Caco-2 (cell line): ENCODE measurements around the gene STXBP1. TPM values are rescaled to one million over a fixed set of nuclear protein-coding genes. Genes with fewer than 3 reads are reported as not detected.

Experiments used
- BruUV-seq: library from RNA; stranded (reverse); fragments of 400-500 nt; replicated peaks from 2 replicates; lab custom pipeline; 2021; lab: Mats Ljungman, UMichigan
- CTCF ChIA-PET: fragments of 300-600 bp; sonication (Branson Sonifier 250); formaldehyde crosslinking; loops from one replicate; lab custom pipeline; 2022; ENCODE audit warnings: antibody characterized with exemption; lab: Charles Lee
- POLR2A ChIA-PET: fragments of 300-600 bp; sonication (Branson Sonifier 250); formaldehyde crosslinking; loops from one replicate; lab custom pipeline; 2022; ENCODE audit warnings: antibody characterized with exemption; lab: Charles Lee
- DNase-seq, 2 experiments: peaks; one replicate each; pipeline versions ENCODE4 v3.0.0 to v3.0.0-alpha.2; 2020 to 2022
- H3K27me3 ChIP-seq: replicated peaks from 2 replicates; pipeline ENCODE4 v1.6.0; 2011; ENCODE audit warnings: low read length; ENCODE audit not compliant: control insufficient read depth, insufficient read depth
- H3K36me3 ChIP-seq: 2 replicates; pipeline ENCODE4 v1.5.1; 2011; ENCODE audit warnings: low read length; ENCODE audit not compliant: control insufficient read depth, insufficient read depth
- H3K4me1 ChIP-seq: fragments of 250-450 bp; sonication (Bioruptor Pico); 2 replicates; pipeline ENCODE4 v1.5.1; 2020; ENCODE audit warnings: mild to moderate bottlenecking
- H3K4me3 ChIP-seq: 2 replicates; pipeline ENCODE4 v1.5.1; 2011; ENCODE audit warnings: low read depth, mild to moderate bottlenecking, control low read depth, low read length
- H3K9me3 ChIP-seq: fragments of 250-450 bp; sonication (Bioruptor Pico); 2 replicates; pipeline ENCODE4 v1.5.1; 2020; ENCODE audit warnings: mild to moderate bottlenecking, moderate library complexity
- H3K27ac Mint-ChIP-seq: one replicate; pipeline ENCODE4 v1.8.0; 2022; ENCODE audit warnings: mixed read lengths; ENCODE audit not compliant: unreplicated experiment
- H3K27me3 Mint-ChIP-seq: one replicate; pipeline ENCODE4 v1.8.0; 2022; ENCODE audit warnings: mixed read lengths; ENCODE audit not compliant: insufficient read depth, unreplicated experiment
- H3K36me3 Mint-ChIP-seq: one replicate; pipeline ENCODE4 v1.8.0; 2022; ENCODE audit warnings: mild to moderate bottlenecking, mixed read lengths; ENCODE audit not compliant: insufficient read depth, unreplicated experiment
- H3K4me1 Mint-ChIP-seq: one replicate; pipeline ENCODE4 v1.8.0; 2022; ENCODE audit warnings: low read depth, mixed read lengths; ENCODE audit not compliant: unreplicated experiment
- H3K4me3 Mint-ChIP-seq: one replicate; pipeline ENCODE4 v1.8.0; 2022; ENCODE audit warnings: mild to moderate bottlenecking, moderate library complexity, mixed read lengths; ENCODE audit not compliant: unreplicated experiment
- H3K9me3 Mint-ChIP-seq: one replicate; pipeline ENCODE4 v1.8.0; 2022; ENCODE audit warnings: mixed read lengths; ENCODE audit not compliant: unreplicated experiment
- intact Hi-C: fragments of 100-400 bp; cut with micrococcal nuclease; formaldehyde crosslinking; loops from one replicate; pipeline ENCODE4 v1.10.0; 2022; ENCODE audit not compliant: unreplicated experiment
- total RNA-seq: library from RNA; stranded (reverse); gene quantifications from 2 replicates; pipeline ENCODE4 v1.2.3, GENCODE V29; 2022
- TF ChIP-seq, protein P1 (sequence below), 2 experiments: fragments of 200-600 bp in 1 of 2; IDR thresholded peaks; 1 replicate in 1 of 2; 2 replicates in 1 of 2; pipeline versions ENCODE4 v1.5.1 to v1.8.0; 2011 to 2022; ENCODE audit warnings: antibody characterized with exemption in 1 of 2, control low read depth in 1 of 2, inconsistent platforms in 1 of 2, low read depth in 1 of 2, low read length in 1 of 2, mild to moderate bottlenecking in 1 of 2, moderate library complexity in 1 of 2; ENCODE audit not compliant: insufficient read depth in 1 of 2, severe bottlenecking in 1 of 2, unreplicated experiment in 1 of 2

The STXBP1 gene
- total RNA-seq, 1 experiment from 2014 or later: 5.5 TPM

DNA sequence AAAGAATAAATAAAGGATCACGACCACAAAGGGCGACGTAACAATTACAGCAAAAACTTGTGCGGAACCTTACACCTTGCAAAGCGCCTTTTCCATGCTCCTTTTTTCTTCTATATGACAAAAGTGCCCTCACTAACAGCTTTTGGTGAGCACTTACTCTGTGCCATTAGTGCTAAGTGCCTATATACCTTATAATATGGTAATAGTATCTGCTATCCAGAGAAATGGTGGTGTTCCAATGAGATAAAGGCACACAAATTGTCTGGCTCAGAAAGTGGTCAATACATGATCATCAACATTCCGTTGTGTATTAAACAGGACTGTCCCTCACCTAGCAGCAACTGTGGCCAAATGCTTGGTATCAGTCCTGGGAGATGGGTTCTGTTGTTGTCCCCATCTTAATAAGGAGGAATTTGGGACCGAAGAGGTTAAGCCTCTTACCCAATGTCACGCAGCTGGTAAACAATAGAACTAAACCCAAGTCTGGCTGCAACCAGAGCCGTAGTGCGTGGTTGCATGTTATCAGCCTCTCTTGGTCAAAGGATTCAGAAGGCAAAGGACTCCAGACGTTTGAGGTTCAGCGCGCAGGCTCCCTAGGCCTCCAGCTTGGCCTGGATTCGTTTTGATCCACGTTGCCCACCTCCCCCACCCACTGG is 123.6 kb downstream of the STXBP1 start:
- H3K36me3 ChIP-seq: no peaks in the 10 kb centered on the region
- intact Hi-C loops: loop anchor here (1.0 to 5.0 kb wide), 4 partner anchors 50 to 231 kb away; partner anchors contain the start of gene ST6GALNAC4
- TF ChIP-seq, protein P1, sequence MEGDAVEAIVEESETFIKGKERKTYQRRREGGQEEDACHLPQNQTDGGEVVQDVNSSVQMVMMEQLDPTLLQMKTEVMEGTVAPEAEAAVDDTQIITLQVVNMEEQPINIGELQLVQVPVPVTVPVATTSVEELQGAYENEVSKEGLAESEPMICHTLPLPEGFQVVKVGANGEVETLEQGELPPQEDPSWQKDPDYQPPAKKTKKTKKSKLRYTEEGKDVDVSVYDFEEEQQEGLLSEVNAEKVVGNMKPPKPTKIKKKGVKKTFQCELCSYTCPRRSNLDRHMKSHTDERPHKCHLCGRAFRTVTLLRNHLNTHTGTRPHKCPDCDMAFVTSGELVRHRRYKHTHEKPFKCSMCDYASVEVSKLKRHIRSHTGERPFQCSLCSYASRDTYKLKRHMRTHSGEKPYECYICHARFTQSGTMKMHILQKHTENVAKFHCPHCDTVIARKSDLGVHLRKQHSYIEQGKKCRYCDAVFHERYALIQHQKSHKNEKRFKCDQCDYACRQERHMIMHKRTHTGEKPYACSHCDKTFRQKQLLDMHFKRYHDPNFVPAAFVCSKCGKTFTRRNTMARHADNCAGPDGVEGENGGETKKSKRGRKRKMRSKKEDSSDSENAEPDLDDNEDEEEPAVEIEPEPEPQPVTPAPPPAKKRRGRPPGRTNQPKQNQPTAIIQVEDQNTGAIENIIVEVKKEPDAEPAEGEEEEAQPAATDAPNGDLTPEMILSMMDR (IDR thresholded peaks at IDR 0.05; ENCODE audit: insufficient read depth in 1 of 2, low read depth in 1 of 2, low read length in 1 of 2, severe bottlenecking in 1 of 2, unreplicated experiment in 1 of 2): no peak
- no TSS peak for BruUV-seq
- H3K4me1 Mint-ChIP-seq: no peaks in the 10 kb centered on the region
- no peak overlapping the region; the same call in 1 of the 2 replicates for H3K4me3 ChIP-seq
- no peak for DNase-seq
- POLR2A ChIA-PET: interaction anchor here (0.6 to 1.5 kb wide), 3 partner anchors 35 to 133 kb away, joined by 3 to 10 read pairs (median 6); partner anchors contain the start of gene CDK9
- H3K4me1 ChIP-seq: no peaks in the 10 kb centered on the region
- no peak overlapping the region for H3K27ac Mint-ChIP-seq
- peaks cover 10% of the 10 kb centered on the region for H3K27me3 Mint-ChIP-seq
- H3K9me3 Mint-ChIP-seq: no peaks in the 10 kb centered on the region
- peaks cover 7% of the 10 kb centered on the region for H3K36me3 Mint-ChIP-seq
- H3K9me3 ChIP-seq: no peaks in the 10 kb centered on the region
- H3K27me3 ChIP-seq: no peaks in the 10 kb centered on the region; the same call in 1 of the 2 replicates
- CTCF ChIA-PET: interaction anchor here (0.8 to 2.1 kb wide), 23 partner anchors 9 to 339 kb away, joined by 3 to 37 read pairs (median 9); partner anchors contain the start of genes CDK9, FPGS, PTRH1 and ST6GALNAC4
- peak overlapping the region; percentile 68 for H3K4me3 Mint-ChIP-seq

DNA sequence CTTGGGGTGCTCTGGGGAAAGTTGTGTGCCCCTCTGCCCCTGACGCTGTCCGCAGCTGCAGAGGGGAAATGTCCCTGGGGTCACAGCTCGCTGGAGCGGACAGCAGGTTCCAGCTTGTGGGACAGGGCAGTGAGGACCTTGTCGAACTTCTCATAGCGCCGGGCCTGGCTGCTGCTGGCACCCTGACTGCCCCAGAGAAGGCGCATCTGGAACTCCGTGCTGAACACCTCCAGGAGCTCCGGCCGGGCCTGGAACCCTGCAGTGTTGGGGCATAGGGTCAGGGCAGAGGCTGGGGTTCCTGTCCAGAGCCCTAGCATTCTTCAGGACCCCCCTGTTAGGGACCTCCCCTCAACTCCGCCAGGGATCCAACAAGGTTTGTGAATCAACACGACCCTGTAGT is 126.6 kb downstream of the STXBP1 start:
- H3K27me3 Mint-ChIP-seq: peaks cover 10% of the 10 kb centered on the region
- H3K4me3 ChIP-seq: no peak overlapping the region
- ChIA-PET POLR2A (no interaction called here), CTCF (no interaction called here)
- H3K4me3 Mint-ChIP-seq: no peak overlapping the region
- no peaks in the 10 kb centered on the region for H3K4me1 Mint-ChIP-seq
- no peak for DNase-seq
- H3K9me3 ChIP-seq: no peaks in the 10 kb centered on the region
- no peaks in the 10 kb centered on the region for H3K4me1 ChIP-seq
- no peaks in the 10 kb centered on the region for H3K36me3 ChIP-seq
- TF ChIP-seq, protein P1 (IDR thresholded peaks at IDR 0.05; ENCODE audit: insufficient read depth in 1 of 2, low read depth in 1 of 2, low read length in 1 of 2, severe bottlenecking in 1 of 2, unreplicated experiment in 1 of 2): no peak
- peaks cover 7% of the 10 kb centered on the region for H3K36me3 Mint-ChIP-seq
- intact Hi-C loops: loop anchor here (5.0 kb wide), 1 partner anchor 179 kb away; the partner anchor contains the start of gene ST6GALNAC4
- no peaks in the 10 kb centered on the region for H3K9me3 Mint-ChIP-seq
- H3K27me3 ChIP-seq: no peaks in the 10 kb centered on the region; the same call in 1 of the 2 replicates
- BruUV-seq: no TSS peak
- no peak overlapping the region for H3K27ac Mint-ChIP-seq

DNA sequence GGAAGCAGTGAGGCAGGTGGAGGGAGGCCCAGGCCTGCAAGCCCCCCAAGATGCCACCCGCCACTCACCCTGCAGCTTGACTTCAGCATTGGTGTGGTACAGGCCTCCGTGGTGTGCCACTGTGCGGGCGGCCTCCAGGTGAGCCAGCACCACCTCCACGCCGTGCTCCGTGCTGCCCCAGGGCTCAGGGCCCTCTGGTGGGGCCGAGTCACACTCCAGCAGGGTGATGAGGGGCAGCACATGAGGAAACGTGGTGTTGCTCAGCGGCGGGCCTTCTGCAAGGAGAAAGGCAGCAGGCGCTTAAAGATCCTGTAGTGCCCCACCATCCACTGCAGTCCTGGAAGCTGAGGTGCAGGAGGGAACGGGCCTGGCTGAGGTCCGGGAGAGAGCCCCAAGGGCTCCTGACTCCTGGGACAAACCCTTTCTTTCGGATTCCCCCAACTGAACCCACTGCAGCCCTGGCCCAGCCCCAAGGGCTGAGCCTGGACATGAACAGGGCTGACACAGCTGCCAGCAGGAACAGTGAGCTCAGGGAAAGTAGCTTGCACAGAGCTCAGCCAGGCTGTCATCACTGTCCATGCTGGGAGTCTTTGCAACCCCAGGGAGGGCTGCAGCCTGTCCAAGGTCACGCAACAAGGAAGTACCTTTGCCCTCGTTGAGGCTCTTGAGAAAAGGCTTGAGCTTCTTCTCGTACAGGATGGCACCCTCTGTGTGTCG is 127.7 kb downstream of the STXBP1 start:
- Histone ChIP-seq H3K9me3 (no peaks in the 10 kb centered on the region), H3K36me3 (no peaks in the 10 kb centered on the region), H3K4me1 (no peaks in the 10 kb centered on the region), H3K27me3 (no peaks in the 10 kb centered on the region; the same call in 1 of the 2 replicates), H3K4me3 (no peak overlapping the region)
- intact Hi-C loops: loop anchor here (5.0 kb wide), 1 partner anchor 178 kb away; the partner anchor contains the start of gene ST6GALNAC4
- Mint-ChIP-seq H3K27me3 (peaks cover 10% of the 10 kb centered on the region), H3K4me1 (no peaks in the 10 kb centered on the region), H3K4me3 (no peak overlapping the region), H3K9me3 (no peaks in the 10 kb centered on the region), H3K27ac (no peak overlapping the region), H3K36me3 (peaks cover 7% of the 10 kb centered on the region)
- ChIA-PET POLR2A (no interaction called here), CTCF (interaction anchor here (1.3 kb wide), 1 partner anchor 191 kb away, joined by 3 read pairs; the partner anchor contains the start of gene PIP5KL1)
- no peak for DNase-seq
- BruUV-seq: no TSS peak
- TF ChIP-seq, protein P1 (IDR thresholded peaks at IDR 0.05; ENCODE audit: insufficient read depth in 1 of 2, low read depth in 1 of 2, low read length in 1 of 2, severe bottlenecking in 1 of 2, unreplicated experiment in 1 of 2): no peak
